ENCODE results near the gene LYRM1. TPM values are rescaled to one million over a fixed set of nuclear protein-coding genes. Genes with fewer than 3 reads are reported as not detected.

The LYRM1 gene
- total and polyA plus RNA-seq, 5 donors: 29.5 to 54.8 (median 35.6) TPM

DNA sequence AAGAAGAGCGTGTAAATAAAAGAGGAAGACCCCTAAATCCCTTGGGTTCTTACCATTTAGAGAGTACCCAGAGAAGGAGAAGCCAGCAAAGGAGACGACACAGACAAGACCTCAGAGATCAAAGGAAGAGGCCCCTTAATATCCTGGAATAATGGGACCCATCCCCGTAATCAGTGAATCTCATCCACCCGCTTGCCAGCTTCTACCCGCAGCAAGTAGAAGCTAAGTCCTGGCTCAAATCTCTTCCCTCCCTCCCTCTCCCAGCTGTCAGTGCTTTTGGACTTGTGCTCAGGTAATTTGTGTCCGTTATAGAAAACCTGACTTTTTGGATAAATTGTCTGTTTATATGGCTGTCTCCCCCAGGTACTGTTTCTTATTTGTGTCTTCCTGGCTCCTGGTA is 1.9 kb downstream of the LYRM1 start:
- Histone ChIP-seq H3K9me3 (ENCODE audit: control insufficient read depth, low read length) (no peaks in the 10 kb centered on the region), H3K4me3 (ENCODE audit: low read length) (no peak overlapping the region), H3K4me1 (ENCODE audit: control insufficient read depth, insufficient read depth, low read length) (peaks cover 21% of the 10 kb centered on the region), H3K27ac (ENCODE audit: low read length) (no peak overlapping the region), H3K27me3 (ENCODE audit: control insufficient read depth, insufficient read depth) (no peaks in the 10 kb centered on the region)
- DNase-seq: no peak
- 92% methylated on average over 6 of the region's 6 CpGs for WGBS
- intact Hi-C loops (cut with DNase I): loop anchor here in 3 of 4 donors (10.0 kb wide), 1 partner anchor 48 kb away; no protein-coding TSS in a partner anchor
- no peak for ATAC-seq

DNA sequence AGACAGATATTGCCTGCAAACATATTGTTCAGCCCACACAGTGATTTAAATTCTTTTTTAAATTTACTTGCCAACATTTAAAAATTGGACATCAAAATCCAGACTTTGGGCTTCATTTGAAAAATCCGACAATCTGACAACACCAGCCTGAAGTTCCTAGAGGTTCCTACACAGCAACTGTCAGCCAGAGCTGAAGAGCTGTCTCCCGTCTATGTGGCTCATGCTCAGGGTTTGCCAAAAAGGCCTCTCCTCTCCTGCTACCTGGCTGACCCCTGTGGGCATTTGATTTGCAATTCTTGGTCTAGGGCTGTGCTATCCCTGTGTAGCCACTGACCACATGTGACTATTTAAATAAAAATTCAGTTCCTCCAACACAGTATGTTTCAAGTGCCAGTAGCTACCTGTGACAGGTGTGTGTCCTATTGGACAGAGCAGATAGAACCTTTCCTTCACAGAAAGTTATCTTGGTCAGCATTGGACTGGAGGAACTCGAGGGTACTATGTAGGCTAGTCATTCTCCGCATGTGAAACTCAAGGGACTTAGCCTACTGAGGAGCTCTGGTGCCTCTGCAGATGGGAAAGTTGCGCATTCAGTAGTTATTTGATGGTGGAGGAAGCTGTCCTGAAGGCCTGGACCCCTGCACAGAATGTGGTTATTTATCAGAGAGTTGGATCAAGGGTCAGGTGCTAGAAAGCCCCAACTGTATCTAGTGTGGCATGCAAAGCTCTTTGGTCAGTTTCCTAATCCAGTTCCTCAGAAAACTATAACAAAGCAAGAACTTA is 2.7 kb downstream of the LYRM1 start:
- no peaks in the 10 kb centered on the region for H3K9me3 ChIP-seq (ENCODE audit: control insufficient read depth, low read length)
- peaks cover 21% of the 10 kb centered on the region for H3K4me1 ChIP-seq (ENCODE audit: control insufficient read depth, insufficient read depth, low read length)
- no peaks in the 10 kb centered on the region for H3K27me3 ChIP-seq (ENCODE audit: control insufficient read depth, insufficient read depth)
- DNase-seq: no peak
- no peak overlapping the region for H3K27ac ChIP-seq (ENCODE audit: low read length)
- ATAC-seq: no peak
- WGBS: 75% methylated on average over 5 of the region's 5 CpGs
- intact Hi-C loops (cut with DNase I): loop anchor here in 3 of 4 donors (10.0 kb wide), 1 partner anchor 49 kb away; no protein-coding TSS in a partner anchor
- H3K4me3 ChIP-seq (ENCODE audit: low read length): no peak overlapping the region

DNA sequence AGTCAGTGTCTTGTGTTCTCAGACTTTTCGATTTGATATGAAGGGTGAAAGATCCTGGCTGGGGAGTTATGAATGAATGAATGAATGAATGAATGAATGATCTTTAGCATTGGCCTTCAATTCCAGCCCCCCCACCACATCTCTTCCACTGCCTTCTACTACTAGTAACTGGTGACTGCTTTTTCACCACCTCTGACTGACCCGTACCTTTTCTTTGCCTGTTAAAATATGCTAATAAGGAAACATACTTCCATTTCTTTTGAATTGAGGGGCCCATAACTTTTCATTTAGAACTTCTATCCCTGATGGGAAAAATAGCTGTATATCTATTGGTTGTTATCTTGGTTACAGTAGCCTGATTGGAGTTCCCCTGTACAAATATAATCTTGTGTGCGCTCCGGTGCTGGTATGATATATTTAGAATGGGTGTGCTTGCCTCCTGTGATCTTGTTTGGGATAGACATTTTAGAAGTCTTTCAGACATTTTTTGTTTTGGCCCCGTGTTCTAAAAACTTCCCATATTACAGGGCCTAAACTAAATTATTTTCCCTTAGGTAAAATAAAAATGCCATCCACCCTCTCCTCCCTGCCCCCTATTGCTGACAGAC is 3.4 kb downstream of the LYRM1 start:
- WGBS: 38% methylated on average over 5 of the region's 5 CpGs
- no peak for ATAC-seq
- intact Hi-C loops (cut with DNase I): loop anchor here in 3 of 4 donors (10.0 kb wide), 1 partner anchor 49 kb away; no protein-coding TSS in a partner anchor

DNA sequence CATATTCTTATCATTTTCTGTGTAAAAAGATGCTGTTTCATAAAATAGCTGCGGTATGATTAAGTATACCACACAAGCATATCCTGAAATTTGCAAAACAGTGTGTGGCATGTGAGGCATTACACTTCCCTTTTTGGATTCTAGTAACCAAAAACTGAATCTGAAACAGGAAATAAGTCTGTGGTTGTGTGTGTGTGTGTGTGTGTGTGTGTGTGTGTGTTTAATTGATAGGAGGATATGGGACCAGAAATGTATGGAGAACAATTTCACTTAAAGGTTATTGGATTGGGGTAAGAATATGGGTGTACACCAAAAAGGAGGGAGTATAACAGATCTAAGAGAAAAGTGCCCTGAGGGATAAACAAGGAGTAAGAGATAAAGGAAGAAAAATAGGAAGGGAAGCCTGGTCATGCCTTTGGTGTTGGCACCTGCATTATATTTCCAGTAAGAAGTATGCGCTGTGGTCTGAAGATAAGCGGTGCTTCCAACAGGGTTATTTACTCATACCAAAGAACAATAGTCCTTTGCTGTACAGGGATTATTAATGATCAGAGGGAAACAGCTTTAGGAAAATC is 4.0 kb downstream of the LYRM1 start:
- H3K4me1 ChIP-seq (ENCODE audit: control insufficient read depth, insufficient read depth, low read length): peaks cover 21% of the 10 kb centered on the region
- H3K27me3 ChIP-seq (ENCODE audit: control insufficient read depth, insufficient read depth): no peaks in the 10 kb centered on the region
- ATAC-seq: no peak
- DNase-seq: no peak
- 30% methylated on average over 3 of the region's 3 CpGs for WGBS
- no peaks in the 10 kb centered on the region for H3K9me3 ChIP-seq (ENCODE audit: control insufficient read depth, low read length)
- no peak overlapping the region for H3K27ac ChIP-seq (ENCODE audit: low read length)
- intact Hi-C loops (cut with DNase I): loop anchor here (5.0 to 10.0 kb wide), 2 partner anchors 50 to 52 kb away; no protein-coding TSS in a partner anchor
- H3K4me3 ChIP-seq (ENCODE audit: low read length): no peak overlapping the region

More for the DNA sequence above, 3.4 kb downstream of the LYRM1 start:
- peaks cover 21% of the 10 kb centered on the region for H3K4me1 ChIP-seq (ENCODE audit: control insufficient read depth, insufficient read depth, low read length)
- no peak overlapping the region for H3K4me3 ChIP-seq (ENCODE audit: low read length)
- no peak for DNase-seq
- H3K27ac ChIP-seq (ENCODE audit: low read length): no peak overlapping the region
- H3K27me3 ChIP-seq (ENCODE audit: control insufficient read depth, insufficient read depth): no peaks in the 10 kb centered on the region
- no peaks in the 10 kb centered on the region for H3K9me3 ChIP-seq (ENCODE audit: control insufficient read depth, low read length)

DNA sequence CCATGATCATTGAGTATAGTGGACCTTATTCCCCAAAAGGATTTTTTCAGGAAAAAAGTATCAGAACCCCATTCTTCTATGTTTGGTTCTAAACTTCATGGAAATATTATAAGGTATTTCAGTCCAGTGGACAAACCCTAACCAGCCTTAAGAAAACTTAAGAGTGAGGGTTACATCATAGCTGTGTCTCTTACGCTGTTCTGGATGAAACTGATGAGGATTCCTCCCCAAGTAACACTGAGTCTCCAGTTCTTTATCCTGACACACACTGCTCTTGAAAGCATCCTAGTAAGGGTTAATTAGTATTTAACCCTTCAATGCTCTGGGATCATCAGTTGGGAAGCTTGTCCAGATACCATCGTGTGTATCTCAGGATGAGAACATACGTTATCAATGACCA is 5.0 kb downstream of the LYRM1 start:
- 58% methylated on average over 3 of the region's 3 CpGs for WGBS

DNA sequence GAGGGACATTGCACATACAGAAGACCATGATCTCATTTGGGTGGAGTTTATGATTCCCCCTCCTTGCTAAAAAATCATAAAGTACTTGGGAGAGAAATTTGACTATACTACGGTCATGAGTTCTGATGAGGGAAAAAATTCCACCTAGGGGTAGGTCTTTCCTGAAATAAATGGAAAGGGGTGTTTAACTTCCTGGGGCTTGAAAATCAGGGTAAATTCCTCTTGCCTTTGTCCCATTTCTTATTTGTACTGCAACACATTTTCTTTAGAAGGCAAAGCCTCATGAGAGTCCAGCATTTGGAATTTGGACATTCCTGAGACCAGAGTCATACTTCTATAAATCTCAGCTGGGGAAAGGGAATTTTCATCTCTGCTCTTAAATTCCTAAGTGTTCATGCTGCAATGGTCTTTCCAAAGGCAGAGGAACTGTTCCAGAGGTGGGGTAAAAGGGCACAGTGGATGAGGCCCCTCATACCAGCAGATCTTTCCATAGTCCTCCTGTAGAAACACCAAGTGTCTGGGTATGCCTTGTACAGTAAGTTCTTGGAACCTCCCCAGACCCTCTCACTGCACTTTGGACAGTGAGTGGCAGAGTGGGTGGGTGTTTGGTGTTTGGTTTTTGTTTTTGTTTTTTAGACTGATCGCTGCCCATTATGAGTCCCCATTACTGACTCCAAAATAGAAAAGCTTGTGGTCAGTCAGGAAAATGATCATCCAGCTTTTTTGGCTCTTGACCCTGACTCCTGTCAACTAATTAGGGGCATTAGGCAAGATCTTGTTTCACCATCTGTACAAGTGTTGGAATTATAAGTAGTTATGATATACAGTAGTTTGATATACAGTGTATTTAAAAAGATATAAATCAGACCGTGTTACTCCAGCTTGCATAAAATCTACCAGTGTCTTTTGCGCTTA is 6.0 kb downstream of the LYRM1 start:
- H3K4me3 ChIP-seq (ENCODE audit: low read length): no peak overlapping the region
- no peak for DNase-seq
- no peaks in the 10 kb centered on the region for H3K9me3 ChIP-seq (ENCODE audit: control insufficient read depth, low read length)
- peaks cover 21% of the 10 kb centered on the region for H3K4me1 ChIP-seq (ENCODE audit: control insufficient read depth, insufficient read depth, low read length)
- H3K27me3 ChIP-seq (ENCODE audit: control insufficient read depth, insufficient read depth): no peaks in the 10 kb centered on the region
- intact Hi-C loops (cut with DNase I): loop anchor here (5.0 to 10.0 kb wide), 2 partner anchors 52 to 54 kb away; no protein-coding TSS in a partner anchor
- peak; percentile 47 to 59 for ATAC-seq
- H3K27ac ChIP-seq (ENCODE audit: low read length): peak overlapping the region; percentile 94
- WGBS: 67% methylated on average over 4 of the region's 4 CpGs

More for the DNA sequence above, 5.0 kb downstream of the LYRM1 start:
- Histone ChIP-seq H3K4me1 (ENCODE audit: control insufficient read depth, insufficient read depth, low read length) (peaks cover 23% of the 10 kb centered on the region), H3K4me3 (ENCODE audit: low read length) (no peak overlapping the region), H3K27me3 (ENCODE audit: control insufficient read depth, insufficient read depth) (no peaks in the 10 kb centered on the region), H3K9me3 (ENCODE audit: control insufficient read depth, low read length) (no peaks in the 10 kb centered on the region), H3K27ac (ENCODE audit: low read length) (peak overlapping the region; percentile 42)
- no peak for ATAC-seq
- intact Hi-C loops (cut with DNase I): loop anchor here (5.0 to 10.0 kb wide), 2 partner anchors 51 to 53 kb away; no protein-coding TSS in a partner anchor
- DNase-seq: no peak

DNA sequence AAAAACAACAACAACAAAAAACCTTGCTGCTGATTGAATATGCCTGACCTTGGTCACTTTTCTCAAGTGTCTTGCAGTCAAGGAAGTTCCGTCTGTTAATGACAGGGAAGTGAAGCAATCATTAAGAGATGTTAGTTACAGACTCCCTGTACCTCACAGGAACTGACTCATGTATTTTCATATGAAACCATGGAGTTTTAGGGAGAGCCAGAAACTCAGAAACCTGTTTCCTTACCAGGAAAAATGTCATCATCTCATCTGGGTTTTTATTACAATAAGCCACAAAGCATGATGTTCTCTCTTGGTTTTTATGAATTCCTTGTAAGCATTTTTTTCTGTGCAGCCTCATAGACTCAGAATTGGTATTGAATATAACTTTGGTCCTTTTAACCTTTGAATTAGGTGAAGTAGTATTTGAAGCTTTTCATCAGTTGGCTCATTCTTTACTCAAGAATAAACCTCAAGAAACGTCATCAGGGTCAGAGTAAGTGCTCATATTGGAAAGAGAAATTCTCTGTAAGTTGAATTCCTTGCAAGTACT is 10.3 kb downstream of the LYRM1 start:
- H3K9me3 ChIP-seq (ENCODE audit: control insufficient read depth, low read length): no peaks in the 10 kb centered on the region
- DNase-seq (no peak), ATAC-seq (peak; percentile 44 to 88)
- WGBS: 50% methylated on average over 2 of the region's 2 CpGs
- intact Hi-C loops (cut with DNase I): no loop called here
- no peak overlapping the region for H3K4me3 ChIP-seq (ENCODE audit: low read length)
- H3K27me3 ChIP-seq (ENCODE audit: control insufficient read depth, insufficient read depth): no peaks in the 10 kb centered on the region
- H3K27ac ChIP-seq (ENCODE audit: low read length): no peak overlapping the region
- peaks cover 16% of the 10 kb centered on the region for H3K4me1 ChIP-seq (ENCODE audit: control insufficient read depth, insufficient read depth, low read length)

DNA sequence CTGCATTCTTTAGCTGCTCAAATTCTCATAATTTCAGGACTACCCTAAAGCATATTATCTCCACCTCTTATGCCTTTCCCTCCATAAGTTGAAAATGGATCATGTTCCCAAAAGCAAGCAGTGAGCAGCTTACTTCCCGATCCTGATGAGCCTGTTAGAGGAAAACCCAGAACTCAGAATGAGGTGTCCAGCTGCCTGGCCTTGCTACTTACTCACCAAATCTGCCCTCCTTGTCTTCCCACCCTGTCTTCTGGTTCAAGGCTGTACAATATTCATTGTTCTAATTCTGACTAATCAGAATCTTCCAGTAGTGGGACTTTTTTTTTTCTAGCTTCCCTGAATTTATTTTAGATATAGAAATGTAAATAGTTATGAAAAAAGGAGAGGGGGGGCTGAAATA is 10.8 kb downstream of the LYRM1 start:
- Histone ChIP-seq H3K27ac (ENCODE audit: low read length) (peak overlapping the region; percentile 48), H3K27me3 (ENCODE audit: control insufficient read depth, insufficient read depth) (no peaks in the 10 kb centered on the region), H3K9me3 (ENCODE audit: control insufficient read depth, low read length) (no peaks in the 10 kb centered on the region), H3K4me3 (ENCODE audit: low read length) (no peak overlapping the region), H3K4me1 (ENCODE audit: control insufficient read depth, insufficient read depth, low read length) (peaks cover 13% of the 10 kb centered on the region)
- WGBS: 52% methylated on average over 1 of the region's 1 CpG
- intact Hi-C loops (cut with DNase I): no loop called here
- no peak for ATAC-seq
- no peak for DNase-seq

DNA sequence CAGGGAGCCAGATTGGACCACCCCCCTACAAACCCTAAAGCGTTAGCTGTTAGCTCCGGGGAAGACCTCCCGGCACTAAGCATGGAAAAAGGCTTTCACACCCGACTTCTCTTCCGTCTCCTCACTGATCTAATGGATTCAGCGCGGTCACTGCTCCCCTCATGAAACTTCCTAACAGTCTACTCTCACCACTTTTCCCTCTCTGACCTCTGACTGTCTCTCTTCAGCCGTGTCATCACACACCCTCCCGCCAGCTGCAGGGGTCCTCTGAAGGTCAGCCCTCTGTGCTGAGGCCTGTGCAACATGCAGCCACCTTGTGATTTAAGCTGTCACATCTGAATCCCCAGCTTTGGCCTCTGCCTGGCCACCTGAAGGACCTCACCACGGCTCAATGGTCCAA is 15.7 kb downstream of the LYRM1 start:
- H3K4me3 ChIP-seq (ENCODE audit: low read length): no peak overlapping the region
- no peak for DNase-seq
- H3K4me1 ChIP-seq (ENCODE audit: control insufficient read depth, insufficient read depth, low read length): peaks cover 3% of the 10 kb centered on the region
- H3K9me3 ChIP-seq (ENCODE audit: control insufficient read depth, low read length): no peaks in the 10 kb centered on the region
- intact Hi-C loops (cut with DNase I): no loop called here
- ATAC-seq: no peak
- 86% methylated on average over 10 of the region's 10 CpGs for WGBS
- no peaks in the 10 kb centered on the region for H3K27me3 ChIP-seq (ENCODE audit: control insufficient read depth, insufficient read depth)
- no peak overlapping the region for H3K27ac ChIP-seq (ENCODE audit: low read length)

DNA sequence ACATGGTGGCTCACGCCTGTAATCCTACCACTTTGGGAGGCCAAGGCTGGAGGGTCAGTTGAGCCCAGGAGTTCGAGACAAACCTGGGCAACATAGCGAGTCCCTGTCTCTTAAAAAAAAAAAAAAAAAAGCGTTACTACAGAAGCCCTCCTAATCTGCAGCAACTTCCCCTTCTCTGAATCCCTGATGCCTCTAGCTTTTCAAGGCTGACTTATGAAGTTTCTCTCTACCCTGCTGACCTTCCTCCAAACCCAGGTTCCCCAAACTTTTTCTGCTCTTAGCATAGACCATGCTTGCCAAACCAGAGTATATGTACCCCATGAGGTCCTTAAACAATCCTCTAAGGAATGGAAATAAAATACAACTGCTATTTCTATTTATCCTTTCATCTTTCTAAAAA is 16.4 kb downstream of the LYRM1 start:
- Histone ChIP-seq H3K4me1 (ENCODE audit: control insufficient read depth, insufficient read depth, low read length) (peaks cover 3% of the 10 kb centered on the region), H3K27ac (ENCODE audit: low read length) (no peak overlapping the region), H3K27me3 (ENCODE audit: control insufficient read depth, insufficient read depth) (no peaks in the 10 kb centered on the region), H3K9me3 (ENCODE audit: control insufficient read depth, low read length) (no peaks in the 10 kb centered on the region), H3K4me3 (ENCODE audit: low read length) (no peak overlapping the region)
- intact Hi-C loops (cut with DNase I): no loop called here
- 83% methylated on average over 4 of the region's 4 CpGs for WGBS
- DNase-seq (no peak), ATAC-seq (no peak)

Measured in right cardiac atrium (tissue), 5 donors.